Progenitor cell of endocrine pancreas (in vitro differentiated cells): Measurements from ENCODE around the gene OR2A12. TPM values are rescaled to one million over a fixed set of nuclear protein-coding genes. Genes with fewer than 3 reads are reported as not detected.
A peak's percentile ranks its signal among the peaks of the same experiment; 100 is the strongest.
"Not testable (repeated sequence)": the region's sequence is repeated elsewhere in the genome, so short reads cannot be mapped to it uniquely, and the experiment has no call there.

ENCODE experiments used
- DNase-seq: peaks from one replicate; pipeline ENCODE4 v3.0.0; 2021; ENCODE audit warnings: low spot score; ENCODE audit not compliant: unreplicated experiment
- H3K27ac Mint-ChIP-seq: 2 replicates; pipeline ENCODE4 v1.8.0; 2021; ENCODE audit warnings: mild to moderate bottlenecking, moderate library complexity, mixed read lengths
- H3K27me3 Mint-ChIP-seq: 2 replicates; pipeline ENCODE4 v1.8.0; 2021; ENCODE audit warnings: mixed read lengths
- H3K36me3 Mint-ChIP-seq: 2 replicates; pipeline ENCODE4 v1.8.0; 2022; ENCODE audit warnings: mixed read lengths; ENCODE audit not compliant: insufficient read depth
- H3K4me1 Mint-ChIP-seq: 2 replicates; pipeline ENCODE4 v1.8.0; 2021; ENCODE audit warnings: low read depth, mixed read lengths
- H3K4me3 Mint-ChIP-seq: 2 replicates; pipeline ENCODE4 v1.8.0; 2021; ENCODE audit warnings: low read depth, mild to moderate bottlenecking, moderate library complexity, mixed read lengths
- H3K9me3 Mint-ChIP-seq: 2 replicates; pipeline ENCODE4 v1.8.0; 2021; ENCODE audit warnings: low read depth, mixed read lengths
- CTCF ChIP-seq: fragments of 200-600 bp; sonication (generic); IDR thresholded peaks from one replicate; pipeline ENCODE4 v1.5.0; 2021; ENCODE audit warnings: antibody characterized with exemption, mild to moderate bottlenecking; ENCODE audit not compliant: unreplicated experiment
- total RNA-seq: library from RNA; stranded (reverse); gene quantifications from 2 replicates; pipeline ENCODE4 v1.2.1, GENCODE V29; 2021

OR2A12 gene
- total RNA-seq, 1 donor from 2014 or later: not detected

DNA sequence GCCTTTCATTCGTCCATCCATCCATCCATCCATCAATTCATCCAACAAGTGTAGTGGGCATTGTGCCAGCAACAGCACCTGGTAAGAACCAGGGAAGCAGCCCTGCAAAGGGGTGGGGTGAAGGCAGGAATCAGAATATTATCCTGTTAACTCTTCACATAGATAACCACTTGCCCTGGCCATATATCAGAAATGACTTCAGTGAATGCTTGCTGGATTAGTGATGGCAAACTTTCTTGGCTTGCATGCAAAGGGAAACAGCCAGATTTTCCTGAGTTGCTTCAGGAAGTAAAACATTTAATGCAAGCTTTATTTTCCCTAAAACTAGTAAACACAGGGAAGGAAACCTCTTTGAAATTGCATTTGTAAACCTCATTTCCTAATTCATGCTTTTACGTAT lies 36.6 kb upstream of the OR2A12 start:
- no peak for DNase-seq
- H3K27me3 Mint-ChIP-seq: no peaks in the 10 kb centered on the region
- no peaks in the 10 kb centered on the region for H3K36me3 Mint-ChIP-seq
- no peaks in the 10 kb centered on the region for H3K9me3 Mint-ChIP-seq
- H3K27ac Mint-ChIP-seq: no peak overlapping the region
- H3K4me1 Mint-ChIP-seq: no peaks in the 10 kb centered on the region
- TF ChIP-seq CTCF: no peak
- H3K4me3 Mint-ChIP-seq: no peak overlapping the region

DNA sequence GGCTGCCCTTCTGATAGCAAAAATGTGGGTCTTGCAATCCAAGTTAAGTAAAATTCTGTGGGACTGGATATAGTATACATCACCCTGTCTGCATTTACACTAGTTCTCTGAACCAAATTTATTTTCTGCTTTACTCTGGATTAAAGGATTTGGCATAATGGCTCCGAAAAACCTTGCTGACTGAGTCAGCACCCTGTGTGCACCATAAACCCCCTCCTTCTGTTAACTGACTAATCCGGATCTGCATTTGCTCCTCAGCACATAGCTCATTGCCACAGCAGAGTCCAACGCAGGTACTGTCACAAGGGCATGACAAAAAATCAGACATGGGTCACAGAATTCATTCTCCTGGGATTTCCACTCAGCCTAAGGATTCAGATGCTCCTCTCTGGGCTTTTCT lies 36.0 kb upstream of the OR2A12 start:
- Mint-ChIP-seq H3K27me3 (no peaks in the 10 kb centered on the region), H3K27ac (no peak overlapping the region), H3K36me3 (no peaks in the 10 kb centered on the region), H3K4me3 (no peak overlapping the region), H3K9me3 (no peaks in the 10 kb centered on the region), H3K4me1 (no peaks in the 10 kb centered on the region)
- TF ChIP-seq CTCF: no peak
- DNase-seq: no peak

- not testable (repeated sequence) for H3K27ac Mint-ChIP-seq, H3K4me3 Mint-ChIP-seq, H3K9me3 Mint-ChIP-seq, H3K4me1 Mint-ChIP-seq, H3K27me3 Mint-ChIP-seq, DNase-seq, H3K36me3 Mint-ChIP-seq
Measured at GRCh38 chr7:144050884-144051283, 35.2 kb upstream of the OR2A12 start.

GRCh38 chr7:144057954-144058353 lies 28.1 kb upstream of the OR2A12 start:
- no peak for DNase-seq
- Mint-ChIP-seq H3K9me3 (no peaks in the 10 kb centered on the region), H3K27me3 (no peaks in the 10 kb centered on the region), H3K27ac (no peak overlapping the region), H3K4me1 (no peaks in the 10 kb centered on the region), H3K4me3 (no peak overlapping the region), H3K36me3 (no peaks in the 10 kb centered on the region)
- TF ChIP-seq CTCF: no peak

DNA sequence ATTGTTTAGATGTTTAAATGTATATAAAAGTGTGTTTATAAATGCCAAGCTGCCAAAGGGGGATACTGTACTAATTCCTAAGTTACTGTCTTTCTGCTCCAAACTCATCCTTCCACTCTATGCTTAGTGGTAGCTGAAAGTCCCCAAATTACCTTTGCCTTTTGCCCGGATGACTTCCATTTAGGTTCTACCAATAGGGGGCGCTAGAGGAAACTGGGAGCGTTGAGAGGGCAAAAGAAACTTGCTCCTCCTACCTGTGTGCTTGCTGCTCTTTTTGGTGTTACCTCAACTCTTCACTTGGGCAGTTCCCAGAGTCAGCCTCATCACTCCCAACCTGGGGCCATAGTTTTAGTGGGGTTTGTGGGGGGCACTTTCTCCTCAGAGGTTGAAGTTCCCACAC lies 22.4 kb upstream of the OR2A12 start:
- H3K4me1 Mint-ChIP-seq: peaks cover 3% of the 10 kb centered on the region
- peak; percentile 39 for TF ChIP-seq CTCF

GRCh38 chr7:144069511-144069910 lies 16.6 kb upstream of the OR2A12 start, which contains the start of gene OR2A25:
Gene OR2A25, plus strand, starts transcription at chr7:144069811. Its CDS starts 4,409 bp downstream, at chr7:144074220.
- DNase-seq: no peak
- TF ChIP-seq CTCF: no peak
- no peak within 1 kb of the TSS for H3K4me3 Mint-ChIP-seq
- peaks cover 5% of the 10 kb centered on the region for H3K9me3 Mint-ChIP-seq
- peaks cover 3% of the 10 kb centered on the region for H3K4me1 Mint-ChIP-seq
- H3K27ac Mint-ChIP-seq: no peak within 1 kb of the TSS
- no peaks in the 10 kb centered on the region for H3K36me3 Mint-ChIP-seq
- peaks cover 7% of the 10 kb centered on the region for H3K27me3 Mint-ChIP-seq

More for the DNA sequence above, 22.4 kb upstream of the OR2A12 start:
- Mint-ChIP-seq H3K9me3 (peaks cover 5% of the 10 kb centered on the region), H3K36me3 (no peaks in the 10 kb centered on the region), H3K27ac (no peak overlapping the region), H3K4me3 (no peak overlapping the region), H3K27me3 (no peaks in the 10 kb centered on the region)
- DNase-seq: no peak
